ENCODE results near the gene MAGI1. TPM values are rescaled to one million over a fixed set of nuclear protein-coding genes. Genes with fewer than 3 reads are reported as not detected.

The MAGI1 gene
- polyA plus RNA-seq, 1 donor: 14.9 TPM

- no peak for DNase-seq
Observed at GRCh38 chr3:65503776-65504175, 534.9 kb downstream of the MAGI1 start.

GRCh38 chr3:65502526-65502925, 536.2 kb downstream of the MAGI1 start:
- DNase-seq: no peak

GRCh38 chr3:65500398-65501306, 538.1 kb downstream of the MAGI1 start:
- no peak for DNase-seq

GRCh38 chr3:65497846-65498245, 540.9 kb downstream of the MAGI1 start:
- no peak for DNase-seq

- no peak for DNase-seq
Observed at GRCh38 chr3:65497236-65497635, 541.5 kb downstream of the MAGI1 start.

- no peak for DNase-seq
Observed at GRCh38 chr3:65493938-65494337, 544.8 kb downstream of the MAGI1 start.

GRCh38 chr3:65493371-65493882, 545.3 kb downstream of the MAGI1 start:
- no peak for DNase-seq

GRCh38 chr3:65492249-65492648, 546.5 kb downstream of the MAGI1 start:
- DNase-seq: no peak

- no peak for DNase-seq
Observed at GRCh38 chr3:65490114-65490513, 548.6 kb downstream of the MAGI1 start.

- no peak for DNase-seq
Observed at GRCh38 chr3:65489253-65489652, 549.5 kb downstream of the MAGI1 start.

- no peak for DNase-seq
Observed at GRCh38 chr3:65485826-65486469, 552.8 kb downstream of the MAGI1 start.

GRCh38 chr3:65484964-65485363, 553.8 kb downstream of the MAGI1 start:
- no peak for DNase-seq

- DNase-seq: peak; percentile 61
Observed at GRCh38 chr3:65483480-65483879, 555.2 kb downstream of the MAGI1 start.

GRCh38 chr3:65483011-65483410, 555.7 kb downstream of the MAGI1 start:
- DNase-seq: peak; percentile 25

GRCh38 chr3:65481085-65481484, 557.6 kb downstream of the MAGI1 start:
- DNase-seq: no peak

GRCh38 chr3:65479990-65480389, 558.7 kb downstream of the MAGI1 start:
- DNase-seq: no peak

GRCh38 chr3:65478551-65479500, 559.9 kb downstream of the MAGI1 start:
- no peak for DNase-seq

- no peak for DNase-seq
Observed at GRCh38 chr3:65473736-65474135, 565.0 kb downstream of the MAGI1 start.

- DNase-seq: no peak
Observed at GRCh38 chr3:65472501-65472900, 566.2 kb downstream of the MAGI1 start.

GRCh38 chr3:65466300-65466988, 572.3 kb downstream of the MAGI1 start:
- no peak for DNase-seq

- no peak for DNase-seq
Observed at GRCh38 chr3:65449841-65450428, 588.8 kb downstream of the MAGI1 start.

- DNase-seq: no peak
Observed at GRCh38 chr3:65448120-65448519, 590.6 kb downstream of the MAGI1 start.

Data from hindlimb muscle (tissue), 1 donor.